Measurements from ENCODE around the gene DAND5. TPM values are rescaled to one million over a fixed set of nuclear protein-coding genes. Genes with fewer than 3 reads are reported as not detected.

The DAND5 gene
- total RNA-seq, 1 donor from 2014 or later, result 0.16 TPM

DNA sequence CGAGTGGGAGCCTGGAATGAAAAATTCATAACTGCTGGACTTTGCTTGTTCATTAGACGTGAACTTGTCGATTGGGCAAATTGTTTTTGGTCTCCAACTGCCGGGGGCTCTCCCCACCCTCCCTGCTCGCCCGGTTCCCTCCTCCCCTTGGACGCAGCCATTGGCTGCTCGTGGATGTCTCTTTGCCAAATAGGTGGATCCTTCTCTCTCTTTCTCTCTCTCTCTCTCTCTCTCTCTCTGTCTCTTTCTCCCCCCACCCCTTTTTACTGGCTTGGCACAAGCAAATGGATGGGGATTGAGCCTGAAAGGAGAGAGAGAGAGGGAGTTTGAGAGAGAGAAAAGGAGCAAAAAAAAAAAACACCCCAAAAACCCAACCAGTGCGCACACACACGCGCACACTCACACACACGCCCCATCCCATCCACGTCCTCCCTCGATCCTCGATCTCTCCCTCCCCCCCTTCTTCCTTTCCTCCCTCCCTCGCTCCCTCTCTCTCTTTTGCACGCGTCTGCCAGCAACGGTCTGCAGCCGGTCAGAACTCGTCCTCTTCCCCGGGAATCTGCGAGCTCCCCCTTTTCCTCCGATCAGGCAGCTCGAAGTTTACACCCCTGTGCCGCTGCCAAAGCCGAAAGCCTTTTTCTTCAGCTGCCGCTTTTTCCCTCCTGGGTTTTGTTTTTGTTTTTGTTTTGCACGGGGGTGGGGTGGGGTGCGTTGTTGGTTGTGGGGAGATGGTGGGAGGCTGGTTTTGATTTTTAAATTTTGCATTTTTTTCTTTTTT is 53.7 kb downstream of the DAND5 start:
- Mint-ChIP-seq H3K27me3 (ENCODE audit: low read depth) (peaks cover 56% of the 10 kb centered on the region), H3K27ac (no peak overlapping the region), H3K9me3 (no peaks in the 10 kb centered on the region), H3K36me3 (ENCODE audit: low read depth) (no peaks in the 10 kb centered on the region), H3K4me1 (ENCODE audit: low read depth) (peaks cover 13% of the 10 kb centered on the region), H3K4me3 (ENCODE audit: low read depth) (peak overlapping the region; percentile 54)
- DNase-seq (ENCODE audit: low spot score), result no peak
- intact Hi-C loops (cut with micrococcal nuclease), result loop anchor here (1.0 kb wide), 1 partner anchor 9 kb away; no protein-coding TSS in a partner anchor

DNA sequence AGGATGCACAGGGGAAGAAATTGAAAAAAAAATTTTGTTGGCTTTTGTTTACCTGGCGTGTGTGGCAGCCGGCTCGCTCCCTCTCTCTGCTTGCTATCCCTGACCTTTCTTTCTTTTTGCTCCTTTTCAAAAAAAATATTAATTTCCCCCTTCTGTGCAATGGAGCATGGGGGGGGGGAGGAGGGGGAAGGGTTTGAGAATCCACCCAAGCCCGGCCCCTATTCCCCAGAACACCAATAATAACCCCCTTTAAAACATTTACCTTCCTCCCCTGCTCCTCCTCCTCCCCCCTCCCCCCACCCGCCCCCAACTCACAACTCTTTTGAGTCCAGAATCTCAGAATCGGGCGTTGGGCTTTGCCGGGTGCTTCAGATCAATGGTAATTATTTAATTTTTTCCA is 54.3 kb downstream of the DAND5 start:
- Mint-ChIP-seq H3K9me3 (no peaks in the 10 kb centered on the region), H3K4me1 (ENCODE audit: low read depth) (peaks cover 13% of the 10 kb centered on the region), H3K4me3 (ENCODE audit: low read depth) (peak overlapping the region; percentile 54), H3K27ac (no peak overlapping the region), H3K27me3 (ENCODE audit: low read depth) (peaks cover 53% of the 10 kb centered on the region), H3K36me3 (ENCODE audit: low read depth) (no peaks in the 10 kb centered on the region)
- no peak for DNase-seq (ENCODE audit: low spot score)
- intact Hi-C loops (cut with micrococcal nuclease), result no loop called here

Other genes with a start within 250 kb of the DAND5 start
- gene TNPO2, start 245.6 kb upstream of the DAND5 start, total RNA-seq, result 109 and 112 TPM in 2 replicates
- gene TRIR, start 234.9 kb upstream of the DAND5 start, total RNA-seq, result 204 and 210 TPM in 2 replicates
- 62.7 and 62.8 TPM in 2 replicates for gene GET3, start 232.1 kb upstream of the DAND5 start, total RNA-seq
- gene BEST2, start 217.8 kb upstream of the DAND5 start, total RNA-seq, result 0.11 TPM in 1 of 2 replicates, not detected in the other
- gene HOOK2, start 194.0 kb upstream of the DAND5 start, total RNA-seq, result 18.3 and 25.1 TPM in 2 replicates
- gene JUNB, start 178.1 kb upstream of the DAND5 start, total RNA-seq, result 333 and 351 TPM in 2 replicates
- 274 and 279 TPM in 2 replicates for gene PRDX2, start 167.8 kb upstream of the DAND5 start, total RNA-seq
- gene THSD8, start 167.5 kb upstream of the DAND5 start, total RNA-seq, result 28.6 and 29.8 TPM in 2 replicates
- gene RNASEH2A, start 163.0 kb upstream of the DAND5 start, total RNA-seq, result 38.3 and 40.6 TPM in 2 replicates
- gene RTBDN, start 135.0 kb upstream of the DAND5 start, total RNA-seq, result not detected in 2 replicates
- 5.2 and 6.5 TPM in 2 replicates for gene MAST1, start 131.1 kb upstream of the DAND5 start, total RNA-seq
- gene DNASE2, start 88.1 kb upstream of the DAND5 start, total RNA-seq, result 21.9 and 25.6 TPM in 2 replicates
- 0.62 and 0.97 TPM in 2 replicates for gene KLF1, start 82.4 kb upstream of the DAND5 start, total RNA-seq
- 51.6 and 53.2 TPM in 2 replicates for gene GCDH, start 78.4 kb upstream of the DAND5 start, total RNA-seq
- 1.9 and 3.2 TPM in 2 replicates for gene SYCE2, start 50.3 kb upstream of the DAND5 start, total RNA-seq
- gene FARSA, start 35.9 kb upstream of the DAND5 start, total RNA-seq, result 165 and 166 TPM in 2 replicates
- gene CALR, start 31.0 kb upstream of the DAND5 start, total RNA-seq, result 984 and 991 TPM in 2 replicates
- 189 and 196 TPM in 2 replicates for gene RAD23A, start 23.7 kb upstream of the DAND5 start, total RNA-seq
- gene GADD45GIP1, start 12.4 kb upstream of the DAND5 start, total RNA-seq, result 29.2 and 32.6 TPM in 2 replicates
- 2.7 and 3.0 TPM in 2 replicates for gene NFIX, start 25.9 kb downstream of the DAND5 start, total RNA-seq
- gene LYL1, start 133.3 kb downstream of the DAND5 start, total RNA-seq, result 5.5 and 5.6 TPM in 2 replicates
- 112 and 116 TPM in 2 replicates for gene TRMT1, start 147.2 kb downstream of the DAND5 start, total RNA-seq
- gene NACC1, start 148.7 kb downstream of the DAND5 start, total RNA-seq, result 117 and 132 TPM in 2 replicates
- gene STX10, start 180.8 kb downstream of the DAND5 start, total RNA-seq, result 68.9 and 69.1 TPM in 2 replicates
- gene IER2, start 180.8 kb downstream of the DAND5 start, total RNA-seq, result 140 and 143 TPM in 2 replicates

Data from activated T-helper 2 cell treated with anti-CD3 and anti-CD28 coated beads, Interferon-gamma antibody, Interleukin-2, Interleukin-4, amounts not matched to agents 10 μg/mL and 5 μg/mL and 100 μg/mL, durations not matched to agents 14 hours and 24 hours and 36 hours (primary cell).